ENCODE results near the gene TMEM18.

Gene TMEM18

GRCh38 chr2:630451-631320 is 46.5 kb downstream of the TMEM18 start:
- TF ChIP-seq, protein P1, sequence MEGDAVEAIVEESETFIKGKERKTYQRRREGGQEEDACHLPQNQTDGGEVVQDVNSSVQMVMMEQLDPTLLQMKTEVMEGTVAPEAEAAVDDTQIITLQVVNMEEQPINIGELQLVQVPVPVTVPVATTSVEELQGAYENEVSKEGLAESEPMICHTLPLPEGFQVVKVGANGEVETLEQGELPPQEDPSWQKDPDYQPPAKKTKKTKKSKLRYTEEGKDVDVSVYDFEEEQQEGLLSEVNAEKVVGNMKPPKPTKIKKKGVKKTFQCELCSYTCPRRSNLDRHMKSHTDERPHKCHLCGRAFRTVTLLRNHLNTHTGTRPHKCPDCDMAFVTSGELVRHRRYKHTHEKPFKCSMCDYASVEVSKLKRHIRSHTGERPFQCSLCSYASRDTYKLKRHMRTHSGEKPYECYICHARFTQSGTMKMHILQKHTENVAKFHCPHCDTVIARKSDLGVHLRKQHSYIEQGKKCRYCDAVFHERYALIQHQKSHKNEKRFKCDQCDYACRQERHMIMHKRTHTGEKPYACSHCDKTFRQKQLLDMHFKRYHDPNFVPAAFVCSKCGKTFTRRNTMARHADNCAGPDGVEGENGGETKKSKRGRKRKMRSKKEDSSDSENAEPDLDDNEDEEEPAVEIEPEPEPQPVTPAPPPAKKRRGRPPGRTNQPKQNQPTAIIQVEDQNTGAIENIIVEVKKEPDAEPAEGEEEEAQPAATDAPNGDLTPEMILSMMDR (conservative IDR thresholded peaks at IDR 0.05; ENCODE audit: low read depth, low read length) = no peak
- no peak for DNase-seq (ENCODE audit: low read depth)
- H3K4me3 ChIP-seq (ENCODE audit: low read depth, low read length) = no peak overlapping the region

- no peak for DNase-seq (ENCODE audit: low read depth)
- TF ChIP-seq, protein P1 (conservative IDR thresholded peaks at IDR 0.05; ENCODE audit: low read depth, low read length) = no peak
- no peak overlapping the region for H3K4me3 ChIP-seq (ENCODE audit: low read depth, low read length)
Measured at GRCh38 chr2:629961-630360, 47.2 kb downstream of the TMEM18 start.

- TF ChIP-seq, protein P1 (conservative IDR thresholded peaks at IDR 0.05; ENCODE audit: low read depth, low read length) = no peak
- H3K4me3 ChIP-seq (ENCODE audit: low read depth, low read length) = no peak overlapping the region
- DNase-seq (ENCODE audit: low read depth) = no peak
Measured at GRCh38 chr2:628651-629050, 48.6 kb downstream of the TMEM18 start.

DNA sequence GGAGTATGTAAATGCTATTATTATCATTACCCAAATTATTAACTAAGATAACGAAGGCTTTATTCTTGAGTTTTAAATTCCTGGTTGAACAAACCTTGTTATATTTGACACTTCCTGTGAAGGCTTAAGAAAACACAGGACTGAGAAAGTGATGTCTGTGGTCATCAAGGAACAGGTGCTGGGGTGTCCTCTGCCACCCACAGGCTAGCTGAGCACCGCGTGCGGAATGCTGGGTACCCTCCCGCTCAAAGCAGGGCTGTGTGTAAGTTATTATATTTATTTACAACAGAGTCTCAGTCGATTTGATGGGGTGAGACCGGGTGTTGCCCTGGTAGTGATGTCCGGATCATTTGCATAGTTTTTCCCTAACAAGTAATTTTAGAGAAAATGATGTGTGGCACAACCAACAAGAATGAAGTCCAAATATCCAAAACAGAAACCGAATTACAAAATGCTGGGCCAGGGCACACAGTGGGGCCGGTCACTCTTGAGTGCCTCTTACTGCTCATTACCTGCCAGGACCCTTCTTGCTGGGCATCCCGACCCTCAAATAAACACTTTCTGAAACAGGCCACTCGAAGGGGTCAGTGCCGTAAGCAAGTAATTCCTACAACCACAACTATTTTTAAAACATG is 49.2 kb downstream of the TMEM18 start:
- DNase-seq (ENCODE audit: low read depth) = no peak

GRCh38 chr2:627340-627709 is 49.9 kb downstream of the TMEM18 start:
- H3K4me3 ChIP-seq (ENCODE audit: low read depth, low read length) = no peak overlapping the region
- TF ChIP-seq, protein P1 (conservative IDR thresholded peaks at IDR 0.05; ENCODE audit: low read depth, low read length) = no peak
- no peak for DNase-seq (ENCODE audit: low read depth)

More for the DNA sequence above, 49.2 kb downstream of the TMEM18 start:
- TF ChIP-seq, protein P1 (conservative IDR thresholded peaks at IDR 0.05; ENCODE audit: low read depth, low read length) = no peak
- no peak overlapping the region for H3K4me3 ChIP-seq (ENCODE audit: low read depth, low read length)

- TF ChIP-seq, protein P1 (conservative IDR thresholded peaks at IDR 0.05; ENCODE audit: low read depth, low read length) = no peak
- DNase-seq (ENCODE audit: low read depth) = no peak
- no peak overlapping the region for H3K4me3 ChIP-seq (ENCODE audit: low read depth, low read length)
Measured at GRCh38 chr2:626491-627339, 50.5 kb downstream of the TMEM18 start.

Data from choroid plexus epithelial cell (primary cell).